H9 (cell line): Measurements from ENCODE around the gene FLT1. TPM values are rescaled to one million over a fixed set of nuclear protein-coding genes. Genes with fewer than 3 reads are reported as not detected.
A peak's percentile ranks its signal among the peaks of the same experiment; 100 is the strongest.

Experiments used
- DNase-seq: peaks from one replicate; pipeline ENCODE4 v3.0.0-alpha.2; 2017
- H2AFZ ChIP-seq: one replicate; pipeline ENCODE4 v1.6.1; 2013; ENCODE audit warnings: mild to moderate bottlenecking, low read length, control low read depth, moderate library complexity
- H2AK5ac ChIP-seq: 2 replicates; pipeline ENCODE4 v1.6.1; 2013; ENCODE audit warnings: low read length, control low read depth, mixed read lengths; ENCODE audit not compliant: insufficient read length
- H2BK120ac ChIP-seq: one replicate; pipeline ENCODE4 v1.6.1; 2013; ENCODE audit warnings: low read depth, mild to moderate bottlenecking, low read length, control low read depth, inconsistent platforms; ENCODE audit not compliant: poor library complexity, severe bottlenecking
- H2BK12ac ChIP-seq: 2 replicates; pipeline ENCODE4 v1.6.1; 2013; ENCODE audit warnings: low read length, control low read depth, mixed read lengths, low read depth; ENCODE audit not compliant: insufficient read length
- H2BK15ac ChIP-seq: 2 replicates; pipeline ENCODE4 v1.6.1; 2013; ENCODE audit warnings: low read depth, low read length, control low read depth
- H2BK20ac ChIP-seq: one replicate; pipeline ENCODE4 v1.6.1; 2013; ENCODE audit warnings: low read depth, mild to moderate bottlenecking, low read length, control low read depth, inconsistent platforms; ENCODE audit not compliant: poor library complexity, severe bottlenecking
- H2BK5ac ChIP-seq: 2 replicates; pipeline ENCODE4 v1.6.1; 2013; ENCODE audit warnings: low read length, control low read depth, mixed read lengths; ENCODE audit not compliant: insufficient read length
- H3K14ac ChIP-seq: 2 replicates; pipeline ENCODE4 v1.6.1; 2013; ENCODE audit warnings: low read length, control low read depth; ENCODE audit not compliant: insufficient read depth
- H3K18ac ChIP-seq: 2 replicates; pipeline ENCODE4 v1.6.1; 2013; ENCODE audit warnings: low read depth, mild to moderate bottlenecking, mixed read lengths, low read length, control low read depth; ENCODE audit not compliant: insufficient read length
- H3K23ac ChIP-seq: 2 replicates; pipeline ENCODE4 v1.6.1; 2013; ENCODE audit warnings: low read length, control low read depth, mixed read lengths, low read depth; ENCODE audit not compliant: insufficient read length
- H3K23me2 ChIP-seq: 2 replicates; pipeline ENCODE4 v1.6.1; 2013; ENCODE audit warnings: low read depth, mild to moderate bottlenecking, mixed read lengths, low read length, control low read depth; ENCODE audit not compliant: insufficient read length, poor library complexity, severe bottlenecking
- H3K27ac ChIP-seq: 2 replicates; pipeline ENCODE4 v1.5.1; 2013; ENCODE audit warnings: low read length, control low read depth, mixed read lengths, low read depth; ENCODE audit not compliant: insufficient read length
- H3K27me3 ChIP-seq: 2 replicates; pipeline ENCODE4 v1.6.1; 2013; ENCODE audit warnings: low read length, control low read depth, inconsistent platforms; ENCODE audit not compliant: insufficient read depth
- H3K4ac ChIP-seq: 2 replicates; pipeline ENCODE4 v1.6.1; 2013; ENCODE audit warnings: low read depth, mild to moderate bottlenecking, control low read depth, inconsistent platforms, low read length, moderate library complexity
- H3K4me1 ChIP-seq: 2 replicates; pipeline ENCODE4 v1.6.1; 2013; ENCODE audit warnings: low read length, control low read depth, inconsistent platforms; ENCODE audit not compliant: insufficient read depth
- H3K4me2 ChIP-seq: 2 replicates; pipeline ENCODE4 v1.6.1; 2013; ENCODE audit warnings: low read length, control low read depth, mixed read lengths; ENCODE audit not compliant: insufficient read length, insufficient read depth
- H3K56ac ChIP-seq: 2 replicates; pipeline ENCODE4 v1.6.1; 2013; ENCODE audit warnings: low read depth, mild to moderate bottlenecking, mixed read lengths, low read length, control low read depth; ENCODE audit not compliant: insufficient read length
- H3K79me1 ChIP-seq: 2 replicates; pipeline ENCODE4 v1.6.1; 2013; ENCODE audit warnings: low read depth, mild to moderate bottlenecking, moderate library complexity, low read length, control low read depth, inconsistent platforms; ENCODE audit not compliant: insufficient read depth, poor library complexity, severe bottlenecking
- H3K79me2 ChIP-seq: 2 replicates; pipeline ENCODE4 v1.6.1; 2013; ENCODE audit warnings: low read length, control low read depth, inconsistent platforms; ENCODE audit not compliant: insufficient read depth
- H3K9ac ChIP-seq: 2 replicates; pipeline ENCODE4 v1.6.1; 2013; ENCODE audit warnings: low read length, control low read depth, mixed read lengths; ENCODE audit not compliant: insufficient read length; ENCODE audit errors: extremely low read depth
- H3K9me3 ChIP-seq: one replicate; pipeline ENCODE4 v1.6.1; 2013; ENCODE audit warnings: low read depth, low read length, inconsistent platforms; ENCODE audit not compliant: control insufficient read depth
- H3T11ph ChIP-seq: one replicate; pipeline ENCODE4 v1.6.1; 2013; ENCODE audit warnings: mild to moderate bottlenecking, low read length, control low read depth, inconsistent platforms
- H4K20me1 ChIP-seq: one replicate; pipeline ENCODE4 v1.6.1; 2013; ENCODE audit not compliant: control insufficient read depth, insufficient read length, insufficient read depth
- H4K5ac ChIP-seq: 2 replicates; pipeline ENCODE4 v1.6.1; 2013; ENCODE audit warnings: low read depth, mild to moderate bottlenecking, mixed read lengths, low read length, control low read depth; ENCODE audit not compliant: insufficient read length
- H4K8ac ChIP-seq: replicated peaks from 2 replicates; pipeline ENCODE4 v1.6.1; 2013; ENCODE audit warnings: low read length, control low read depth, mixed read lengths, low read depth; ENCODE audit not compliant: insufficient read length
- H4K91ac ChIP-seq: 2 replicates; pipeline ENCODE4 v1.6.1; 2013; ENCODE audit warnings: low read depth, mild to moderate bottlenecking, moderate library complexity, mixed read lengths, low read length, control low read depth; ENCODE audit not compliant: insufficient read length
- H3K27ac Mint-ChIP-seq, 3 experiments: 2 replicates in 2 of 3; 3 replicates in 1 of 3; pipeline ENCODE4 v1.8.0; 2020 to 2021; ENCODE audit warnings: mixed read lengths in 3 of 3, mild to moderate bottlenecking in 1 of 3, moderate library complexity in 1 of 3
- H3K27me3 Mint-ChIP-seq: 2 replicates; pipeline ENCODE4 v1.8.0; 2021; ENCODE audit warnings: low read depth, mild to moderate bottlenecking, moderate library complexity, mixed read lengths
- H3K36me3 Mint-ChIP-seq, 3 experiments: 2 replicates in 2 of 3; 3 replicates in 1 of 3; pipeline ENCODE4 v1.8.0; 2020 to 2021; ENCODE audit warnings: low read depth in 3 of 3, mixed read lengths in 3 of 3; ENCODE audit not compliant: insufficient read depth in 1 of 3
- H3K4me1 Mint-ChIP-seq, 2 experiments: 2 replicates each; pipeline ENCODE4 v1.8.0; 2020; ENCODE audit warnings: mixed read lengths in 2 of 2
- H3K4me3 Mint-ChIP-seq, 2 experiments: 2 replicates in 1 of 2; 3 replicates in 1 of 2; pipeline ENCODE4 v1.8.0; 2020 to 2021; ENCODE audit warnings: mild to moderate bottlenecking in 2 of 2, mixed read lengths in 2 of 2, moderate library complexity in 1 of 2
- H3K9me3 Mint-ChIP-seq, 2 experiments: 2 replicates in 1 of 2; 3 replicates in 1 of 2; pipeline ENCODE4 v1.8.0; 2020; ENCODE audit warnings: mild to moderate bottlenecking in 2 of 2, mixed read lengths in 2 of 2, moderate library complexity in 1 of 2
- WGBS: extraction: QIAGEN DNeasy Blood & Tissue Kit; methylation state at CpG from one replicate; pipeline ENCODE4 v1.1.7; 2013; ENCODE audit warnings: missing lambda C conversion rate, low lambda C conversion rate, mixed read lengths; ENCODE audit not compliant: insufficient read length; ENCODE audit errors: extremely low coverage; 5-methylcytosine and 5-hydroxymethylcytosine counted together
- total RNA-seq: library from RNA; stranded (reverse); gene quantifications from 2 replicates; pipeline ENCODE4 v1.2.1, GENCODE V29; 2021
- TF ChIP-seq, protein P1 (sequence below): fragments of 200-600 bp; sonication (generic); conservative IDR thresholded peaks from 3 replicates; pipeline ENCODE4 v1.8.0; 2021; ENCODE audit warnings: antibody characterized with exemption, mild to moderate bottlenecking

Gene FLT1
- total RNA-seq, 1 experiment from 2014 or later, result 84.1 TPM

DNA sequence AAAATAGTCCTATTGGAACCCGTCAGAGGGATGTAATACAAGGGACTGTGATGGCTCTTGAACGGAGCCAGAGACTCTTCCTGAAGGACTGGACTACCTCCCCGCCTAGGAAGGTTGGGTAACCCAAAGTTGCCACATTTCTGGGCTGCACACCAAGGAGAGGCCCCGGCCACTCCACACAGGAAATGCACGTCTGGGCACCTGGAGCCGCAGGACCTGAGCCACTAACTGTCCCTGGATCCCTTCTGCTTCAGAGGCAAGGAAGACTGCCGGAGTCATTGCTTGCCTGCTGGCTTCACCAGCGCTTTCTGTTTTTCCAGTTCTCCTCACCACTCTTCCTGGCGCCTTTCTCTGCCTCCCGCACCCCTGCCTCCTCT lies 1.2 kb upstream of the FLT1 start:
- peaks cover 2% of the 10 kb centered on the region for H3K79me1 ChIP-seq
- H3K56ac ChIP-seq, result no peak overlapping the region
- H2AFZ ChIP-seq, result no peak overlapping the region
- H3K9ac ChIP-seq, result no peak overlapping the region
- TF ChIP-seq, protein P1, sequence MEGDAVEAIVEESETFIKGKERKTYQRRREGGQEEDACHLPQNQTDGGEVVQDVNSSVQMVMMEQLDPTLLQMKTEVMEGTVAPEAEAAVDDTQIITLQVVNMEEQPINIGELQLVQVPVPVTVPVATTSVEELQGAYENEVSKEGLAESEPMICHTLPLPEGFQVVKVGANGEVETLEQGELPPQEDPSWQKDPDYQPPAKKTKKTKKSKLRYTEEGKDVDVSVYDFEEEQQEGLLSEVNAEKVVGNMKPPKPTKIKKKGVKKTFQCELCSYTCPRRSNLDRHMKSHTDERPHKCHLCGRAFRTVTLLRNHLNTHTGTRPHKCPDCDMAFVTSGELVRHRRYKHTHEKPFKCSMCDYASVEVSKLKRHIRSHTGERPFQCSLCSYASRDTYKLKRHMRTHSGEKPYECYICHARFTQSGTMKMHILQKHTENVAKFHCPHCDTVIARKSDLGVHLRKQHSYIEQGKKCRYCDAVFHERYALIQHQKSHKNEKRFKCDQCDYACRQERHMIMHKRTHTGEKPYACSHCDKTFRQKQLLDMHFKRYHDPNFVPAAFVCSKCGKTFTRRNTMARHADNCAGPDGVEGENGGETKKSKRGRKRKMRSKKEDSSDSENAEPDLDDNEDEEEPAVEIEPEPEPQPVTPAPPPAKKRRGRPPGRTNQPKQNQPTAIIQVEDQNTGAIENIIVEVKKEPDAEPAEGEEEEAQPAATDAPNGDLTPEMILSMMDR, result no peak
- no peak for DNase-seq
- no peak overlapping the region for H4K5ac ChIP-seq
- H2AK5ac ChIP-seq, result no peak overlapping the region
- H3K79me2 ChIP-seq, result peaks cover 20% of the 10 kb centered on the region; the same call in 1 of the 2 replicates
- Mint-ChIP-seq H3K27ac (peak overlapping the region in 1 of 3 experiments; percentile 11; a peak in 2 of 7 replicates), H3K4me1 (peaks cover 37 to 48% of the 10 kb centered on the region in 2 experiments), H3K9me3 (peaks cover 0 to 1% of the 10 kb centered on the region in 2 experiments; a peak in 2 of 5 replicates), H3K4me3 (peak overlapping the region; percentile 89 to 94), H3K27me3 (peaks cover 21% of the 10 kb centered on the region), H3K36me3 (peaks cover 0 to 10% (median 9%) of the 10 kb centered on the region in 3 experiments; a peak in 4 of 7 replicates)
- H3K9me3 ChIP-seq, result no peaks in the 10 kb centered on the region
- H4K20me1 ChIP-seq, result no peaks in the 10 kb centered on the region
- H3K4ac ChIP-seq, result no peak overlapping the region
- H2BK12ac ChIP-seq, result no peak overlapping the region
- H3K4me2 ChIP-seq, result peak overlapping the region; percentile 89
- WGBS, result no CpG with 5 or more reads among the region's 10 CpGs
- no peak overlapping the region for H3T11ph ChIP-seq
- no peak overlapping the region for H4K91ac ChIP-seq
- no peak overlapping the region for H2BK15ac ChIP-seq
- H3K23me2 ChIP-seq, result peaks cover 27% of the 10 kb centered on the region
- peaks cover 3% of the 10 kb centered on the region; the same call in 1 of the 2 replicates for H3K4me1 ChIP-seq
- no peak overlapping the region for H3K27ac ChIP-seq
- no peak overlapping the region for H3K23ac ChIP-seq
- no peak overlapping the region for H2BK120ac ChIP-seq
- no peak overlapping the region for H3K18ac ChIP-seq
- H3K14ac ChIP-seq, result no peak overlapping the region
- no peaks in the 10 kb centered on the region; the same call in 1 of the 2 replicates for H3K27me3 ChIP-seq
- no peak overlapping the region for H4K8ac ChIP-seq
- no peak overlapping the region for H2BK20ac ChIP-seq
- no peak overlapping the region for H2BK5ac ChIP-seq
